HEK293 (cell line): Measurements from ENCODE around the gene NUP62.

Experiments used
- BCL6B ChIP-seq: fragments of 450-650 bp; formaldehyde crosslinking; IDR thresholded peaks from 2 replicates; pipeline ENCODE4 v1.5.1; 2017; ENCODE audit warnings: missing biosample characterization, missing genetic modification characterization
- CTCF ChIP-seq: fragments of 450-650 bp; formaldehyde crosslinking; IDR thresholded peaks from 2 replicates; pipeline ENCODE4 v1.5.1; 2016; ENCODE audit warnings: missing biosample characterization, missing genetic modification characterization
- GLI4 ChIP-seq: fragments of 450-650 bp; formaldehyde crosslinking; IDR thresholded peaks from 2 replicates; pipeline ENCODE4 v1.5.1; 2016; ENCODE audit warnings: missing biosample characterization, missing genetic modification characterization
- GLIS1 ChIP-seq: fragments of 450-650 bp; formaldehyde crosslinking; IDR thresholded peaks from 2 replicates; pipeline ENCODE4 v1.5.1; 2016; ENCODE audit warnings: missing biosample characterization, missing genetic modification characterization
- KLF7 ChIP-seq: fragments of 450-650 bp; formaldehyde crosslinking; IDR thresholded peaks from 2 replicates; pipeline ENCODE4 v1.5.1; 2016; ENCODE audit warnings: missing biosample characterization, missing genetic modification characterization, borderline replicate concordance
- KLF8 ChIP-seq: fragments of 450-650 bp; formaldehyde crosslinking; IDR thresholded peaks from 2 replicates; pipeline ENCODE4 v1.5.1; 2016; ENCODE audit warnings: missing biosample characterization, missing genetic modification characterization
- TCF7L2 ChIP-seq: IDR thresholded peaks from 2 replicates; pipeline ENCODE4 v1.6.1; 2011; ENCODE audit warnings: low read depth, mild to moderate bottlenecking, inconsistent platforms, low read length, moderate library complexity, borderline replicate concordance
- ZBTB10 ChIP-seq: fragments of 450-650 bp; formaldehyde crosslinking; IDR thresholded peaks from 2 replicates; pipeline ENCODE4 v1.5.1; 2016; ENCODE audit warnings: missing biosample characterization, missing genetic modification characterization
- ZBTB17 ChIP-seq: fragments of 450-650 bp; formaldehyde crosslinking; IDR thresholded peaks from 2 replicates; pipeline ENCODE4 v1.5.1; 2016; ENCODE audit warnings: missing biosample characterization, missing genetic modification characterization
- ZBTB8A ChIP-seq: fragments of 450-650 bp; formaldehyde crosslinking; IDR thresholded peaks from 2 replicates; pipeline ENCODE4 v1.5.1; 2016; ENCODE audit warnings: missing biosample characterization, missing genetic modification characterization
- ZNF2 ChIP-seq: fragments of 450-650 bp; formaldehyde crosslinking; IDR thresholded peaks from 2 replicates; pipeline ENCODE4 v1.5.1; 2016; ENCODE audit warnings: missing biosample characterization, missing genetic modification characterization
- ZNF211 ChIP-seq: fragments of 450-650 bp; formaldehyde crosslinking; IDR thresholded peaks from 2 replicates; pipeline ENCODE4 v1.5.1; 2016; ENCODE audit warnings: low read depth, missing biosample characterization, missing genetic modification characterization
- ZNF266 ChIP-seq: fragments of 450-650 bp; formaldehyde crosslinking; IDR thresholded peaks from 2 replicates; pipeline ENCODE4 v1.5.1; 2016; ENCODE audit warnings: missing biosample characterization, missing genetic modification characterization, low read depth
- ZNF324 ChIP-seq: fragments of 450-650 bp; formaldehyde crosslinking; IDR thresholded peaks from 2 replicates; pipeline ENCODE4 v1.5.1; 2016; ENCODE audit warnings: missing biosample characterization, missing genetic modification characterization
- ZNF366 ChIP-seq: fragments of 450-650 bp; formaldehyde crosslinking; conservative IDR thresholded peaks from 2 replicates; pipeline ENCODE4 v1.5.1; 2016; ENCODE audit warnings: missing biosample characterization, missing genetic modification characterization
- ZNF521 ChIP-seq: fragments of 450-650 bp; formaldehyde crosslinking; IDR thresholded peaks from 2 replicates; pipeline ENCODE4 v1.5.1; 2017; ENCODE audit warnings: missing biosample characterization, mild to moderate bottlenecking, missing genetic modification characterization
- ZNF544 ChIP-seq: fragments of 450-650 bp; formaldehyde crosslinking; IDR thresholded peaks from 2 replicates; pipeline ENCODE4 v1.5.0; 2017; ENCODE audit warnings: missing biosample characterization, missing genetic modification characterization
- ZNF600 ChIP-seq: fragments of 450-650 bp; formaldehyde crosslinking; IDR thresholded peaks from 2 replicates; pipeline ENCODE4 v1.5.1; 2016; ENCODE audit warnings: missing biosample characterization, missing genetic modification characterization
- ZNF664 ChIP-seq: fragments of 450-650 bp; formaldehyde crosslinking; IDR thresholded peaks from 2 replicates; pipeline ENCODE4 v1.5.1; 2016; ENCODE audit warnings: missing biosample characterization, missing genetic modification characterization
- ZNF692 ChIP-seq: fragments of 450-650 bp; formaldehyde crosslinking; IDR thresholded peaks from 2 replicates; pipeline ENCODE4 v1.5.1; 2016; ENCODE audit warnings: missing biosample characterization, missing genetic modification characterization
- ZNF707 ChIP-seq: fragments of 450-650 bp; formaldehyde crosslinking; IDR thresholded peaks from 2 replicates; pipeline ENCODE4 v1.5.1; 2016; ENCODE audit warnings: missing biosample characterization, missing genetic modification characterization
- ZNF76 ChIP-seq: fragments of 450-650 bp; formaldehyde crosslinking; IDR thresholded peaks from 2 replicates; pipeline ENCODE4; 2016; ENCODE audit warnings: low read depth, missing biosample characterization, missing genetic modification characterization, borderline replicate concordance
- ZNF777 ChIP-seq: fragments of 450-650 bp; formaldehyde crosslinking; IDR thresholded peaks from 2 replicates; pipeline ENCODE4 v1.5.1; 2017; ENCODE audit warnings: missing biosample characterization, missing genetic modification characterization, borderline replicate concordance

NUP62 gene

GRCh38 chr19:49869484-49870308 is 59.6 kb downstream of the NUP62 start (continued):
- TF ChIP-seq CTCF (tag by site-specific recombination) (peak; percentile 27; the same call in 1 of the 2 replicates), ZNF76 (peak; percentile 16; the same call in 1 of the 2 replicates), ZBTB10 (peak; percentile 78), ZNF2 (tag by site-specific recombination) (peak; percentile 39; the same call in 1 of the 2 replicates), ZNF521 (no peak), TCF7L2 (peak; percentile 49; the same call in 1 of the 2 replicates), KLF8 (tag by site-specific recombination) (peak; percentile 96), ZNF707 (tag by site-specific recombination) (no peak), GLIS1 (tag by site-specific recombination) (peak; percentile 60), ZNF600 (tag by site-specific recombination) (0 out of 2 replicates have a peak, but pooled peaks have one; percentile 51), ZNF692 (peak; percentile 66), ZNF211 (no peak), ZBTB17 (tag by site-specific recombination) (peak; percentile 40), ZNF664 (tag by site-specific recombination) (no peak), GLI4 (tag by site-specific recombination) (peak; percentile 69; the same call in 1 of the 2 replicates), ZNF777 (tag by site-specific recombination) (peak; percentile 58; the same call in 1 of the 2 replicates), ZNF544 (tag by site-specific recombination) (no peak), ZBTB8A (tag by site-specific recombination) (peak; percentile 51; the same call in 1 of the 2 replicates), ZNF324 (tag by site-specific recombination) (peak; percentile 30; the same call in 1 of the 2 replicates), ZNF266 (no peak), KLF7 (tag by site-specific recombination) (peak; percentile 62; the same call in 1 of the 2 replicates), ZNF366 (tag by site-specific recombination) (no peak), BCL6B (tag by site-specific recombination) (no peak)
